Left renal pelvis (tissue), 4 donors: ENCODE data around the gene CRACDL. TPM values are rescaled to one million over a fixed set of nuclear protein-coding genes. Genes with fewer than 3 reads are reported as not detected.

Experiments used
- DNase-seq, 4 donors: peaks; one replicate each; pipeline ENCODE4 v3.0.0-alpha.2; 2013; ENCODE audit warnings: low read depth in 4 of 4, low spot score in 3 of 4
- polyA plus RNA-seq, 4 donors: library from polyadenylated mRNA; unstranded; fragments of 120-200 nt; gene quantifications; one replicate each; pipeline ENCODE4 v1.2.1, GENCODE V29; 2013; ENCODE audit not compliant: insufficient read length in 4 of 4

CRACDL gene
- polyA plus RNA-seq, 4 donors = 1.5 to 3.2 (median 2.7) TPM

DNA sequence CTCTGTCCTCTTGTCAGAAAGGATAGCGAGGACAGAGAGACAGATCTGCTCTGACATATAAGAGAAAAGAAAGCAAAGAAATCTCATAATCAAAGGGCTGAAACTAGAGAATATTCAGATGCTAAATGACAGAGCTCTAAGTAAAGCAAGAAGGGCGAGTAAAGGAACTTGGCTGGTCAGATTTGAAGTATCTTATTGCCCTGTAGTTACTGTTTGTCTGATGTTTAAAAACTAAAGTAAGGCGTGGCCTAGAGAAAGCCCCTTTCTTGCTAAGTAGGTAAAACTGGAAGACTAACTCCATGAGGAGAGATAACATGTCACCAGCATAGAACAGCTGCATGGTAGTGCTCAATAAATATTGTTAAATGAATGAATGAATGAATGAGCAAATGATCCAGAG lies 70.0 kb downstream of the CRACDL start:
- no peak for DNase-seq

DNA sequence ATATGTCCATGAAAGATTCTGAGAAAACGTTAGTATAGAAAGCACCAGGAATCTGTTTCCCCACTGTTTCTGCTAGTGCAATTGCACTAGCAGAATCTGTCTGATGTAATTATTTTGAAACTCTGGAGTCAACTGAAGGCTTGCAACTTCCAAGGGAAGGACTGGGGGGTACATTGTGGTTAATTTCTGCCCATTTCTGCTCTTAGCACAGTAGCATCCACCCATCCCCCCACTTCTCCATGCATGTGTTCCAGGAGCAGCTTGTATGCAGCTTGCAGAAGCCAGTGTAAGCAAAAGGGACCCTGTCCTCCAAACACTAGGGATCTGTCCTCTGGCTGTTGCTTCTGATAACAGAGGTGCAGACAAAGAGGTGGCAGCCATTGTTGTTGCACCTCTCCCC lies 74.4 kb downstream of the CRACDL start:
- DNase-seq = no peak

DNA sequence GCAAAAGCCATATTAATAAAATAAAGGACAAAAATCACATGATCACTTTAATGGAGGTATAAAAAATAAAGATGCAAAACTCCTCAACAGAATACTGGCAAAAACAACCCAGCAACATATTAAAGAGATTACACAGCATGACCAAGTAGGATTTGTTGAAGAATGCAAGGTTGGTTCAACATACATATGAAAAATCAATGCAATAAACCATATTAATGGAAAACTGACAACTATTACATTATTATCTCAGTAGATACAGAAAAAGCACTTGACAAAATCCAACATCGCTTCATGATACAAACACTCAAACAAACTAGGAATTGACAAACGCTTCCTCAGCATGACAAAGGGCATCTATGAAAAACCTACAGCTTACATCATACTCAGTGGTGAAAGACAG lies 76.7 kb downstream of the CRACDL start:
- no peak for DNase-seq

DNA sequence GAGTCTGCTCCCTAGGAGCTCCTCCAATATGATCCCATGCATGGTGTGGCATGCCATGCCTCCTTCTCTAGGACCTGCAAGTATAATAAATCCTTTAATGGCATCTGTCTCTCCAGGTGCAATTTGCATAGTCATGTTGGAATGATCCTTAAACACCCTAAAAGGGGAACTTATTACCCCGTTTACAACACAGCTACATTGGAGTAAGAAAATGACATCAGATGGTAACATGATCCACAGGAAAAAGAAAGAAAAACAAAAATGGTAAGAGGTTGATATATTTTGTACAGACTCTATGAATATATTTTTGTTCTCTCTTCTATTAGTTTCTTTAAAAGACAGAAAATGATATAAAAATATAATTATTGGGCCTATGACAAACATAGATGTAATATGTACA lies 79.0 kb downstream of the CRACDL start:
- DNase-seq = no peak

DNA sequence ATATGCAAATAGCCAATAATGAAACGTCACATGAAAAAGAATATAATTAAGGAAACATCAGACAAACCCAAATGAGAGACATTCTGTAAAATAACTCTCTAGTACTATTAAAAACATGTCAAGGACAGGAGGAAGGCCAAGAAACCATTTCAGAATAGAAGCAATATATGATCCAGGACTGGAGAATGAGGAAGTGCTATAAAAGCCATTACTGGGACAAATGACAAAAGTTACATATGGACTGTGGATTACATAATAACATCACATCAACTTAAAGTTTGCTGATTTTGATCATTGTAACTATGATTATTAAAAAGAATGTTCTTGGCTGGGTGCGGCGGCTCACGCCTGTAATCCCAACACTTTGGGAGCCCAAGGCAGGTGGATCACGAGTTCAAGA lies 81.3 kb downstream of the CRACDL start:
- DNase-seq = no peak

DNA sequence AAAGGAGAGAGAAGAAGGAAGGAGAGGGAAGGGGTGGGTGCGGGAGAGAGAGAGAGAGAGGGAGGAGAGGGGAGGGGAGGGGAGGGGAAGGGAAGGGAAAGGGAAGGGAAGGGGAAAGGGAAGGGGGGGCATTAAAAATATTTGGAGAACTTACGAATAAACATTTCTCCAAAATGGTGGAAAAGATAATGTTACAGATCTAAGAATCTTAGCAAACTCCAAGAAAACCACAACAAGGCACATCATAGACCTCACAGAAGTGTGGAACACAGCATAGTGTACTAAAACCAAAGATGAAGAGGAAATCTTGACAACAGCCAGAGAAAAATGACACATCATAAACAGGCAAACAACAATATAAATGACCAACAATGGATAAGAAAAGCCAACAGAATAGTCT lies 83.1 kb downstream of the CRACDL start:
- no peak for DNase-seq

DNA sequence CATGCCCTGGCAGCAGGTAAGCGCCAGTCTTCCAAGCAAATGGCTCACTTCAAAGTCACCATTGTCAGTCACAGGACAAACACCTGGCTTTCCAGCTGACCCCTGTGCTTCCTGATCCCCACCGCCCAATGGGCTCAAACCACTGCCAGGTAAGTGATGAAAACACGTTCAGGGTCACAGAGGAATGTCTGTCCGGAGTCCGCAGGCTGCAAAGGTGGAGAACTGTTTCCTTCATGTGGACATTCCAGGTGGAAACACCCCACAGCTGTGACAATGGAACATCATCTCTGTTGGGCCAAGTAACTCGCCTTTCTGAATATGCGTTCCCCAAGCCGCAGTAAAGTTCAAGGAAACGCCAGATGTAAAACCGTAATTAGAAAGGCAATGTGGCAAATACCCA lies 86.0 kb downstream of the CRACDL start:
- no peak for DNase-seq

DNA sequence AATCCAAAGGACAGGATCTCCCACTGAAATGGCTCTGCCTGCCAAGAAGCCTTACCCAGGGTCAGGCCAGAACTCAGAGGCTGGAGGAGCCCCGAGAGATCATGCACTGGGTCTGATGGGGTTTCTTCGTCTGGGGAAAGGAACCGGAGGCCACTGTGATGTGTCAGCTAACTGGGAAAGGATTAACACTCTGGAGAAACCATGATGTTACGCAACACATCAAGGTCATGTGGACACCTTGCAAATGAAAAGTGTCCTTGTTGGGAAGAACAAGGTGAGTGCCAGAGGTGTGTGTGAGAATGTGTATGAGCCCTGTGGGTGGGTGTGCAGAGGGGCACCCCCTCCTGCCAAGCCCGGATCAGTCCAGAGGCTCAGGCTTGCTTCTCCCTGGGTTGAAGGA lies 86.9 kb downstream of the CRACDL start:
- no peak for DNase-seq

DNA sequence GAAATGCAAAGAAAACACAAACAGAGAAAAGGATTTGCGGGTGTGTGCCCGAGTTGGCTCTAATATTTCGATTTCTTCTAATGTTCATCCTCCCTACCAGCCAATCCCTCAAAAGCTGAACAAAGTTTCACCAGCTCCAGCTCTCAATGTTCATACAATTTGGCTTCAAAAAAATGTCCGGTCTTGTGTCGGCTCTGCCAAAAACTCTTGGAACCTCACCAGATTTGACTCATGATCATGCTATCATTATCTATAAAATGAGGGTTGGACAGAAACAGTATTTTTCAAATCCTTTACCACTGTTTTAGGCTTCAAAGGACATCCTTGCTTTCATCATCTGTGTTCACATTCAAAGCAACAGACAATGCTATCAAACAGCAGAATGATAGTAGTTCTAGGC lies 88.2 kb downstream of the CRACDL start:
- no peak for DNase-seq

DNA sequence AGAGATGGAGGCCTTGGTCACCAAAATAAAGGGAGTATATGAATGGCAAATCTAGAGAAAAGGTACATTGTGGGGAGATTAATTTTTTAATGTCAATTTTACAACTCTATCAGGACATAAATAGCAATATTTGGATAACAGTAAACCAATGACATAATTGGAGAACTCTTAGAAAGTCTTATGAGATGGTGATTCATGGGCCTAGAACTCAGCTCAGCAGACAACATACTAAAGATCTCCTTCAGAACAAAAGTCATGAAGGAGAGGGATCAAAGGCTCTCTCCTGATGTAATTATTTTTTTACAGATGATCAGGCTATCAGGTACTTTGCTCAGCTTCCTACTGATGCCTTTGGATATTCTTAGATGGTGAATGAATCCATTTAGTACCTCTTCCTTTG lies 90.0 kb downstream of the CRACDL start:
- no peak for DNase-seq

DNA sequence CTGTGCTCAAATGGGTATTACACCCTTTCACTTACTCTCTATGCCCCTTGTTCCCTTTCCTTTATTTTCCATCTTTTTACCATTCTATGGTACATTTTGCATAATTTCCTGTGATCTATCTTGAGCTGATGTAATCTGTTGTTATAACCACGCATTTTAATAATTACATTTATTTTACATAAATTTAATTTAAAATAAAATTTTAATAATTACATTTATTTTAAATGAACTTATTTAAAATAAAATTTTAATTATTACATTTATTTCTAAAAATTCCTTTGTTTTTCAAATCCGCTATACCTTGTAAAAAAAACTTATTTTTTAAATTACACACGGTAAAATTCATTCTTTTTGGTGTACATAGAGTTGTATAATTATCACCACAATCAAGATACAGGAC lies 93.9 kb downstream of the CRACDL start:
- no peak for DNase-seq

DNA sequence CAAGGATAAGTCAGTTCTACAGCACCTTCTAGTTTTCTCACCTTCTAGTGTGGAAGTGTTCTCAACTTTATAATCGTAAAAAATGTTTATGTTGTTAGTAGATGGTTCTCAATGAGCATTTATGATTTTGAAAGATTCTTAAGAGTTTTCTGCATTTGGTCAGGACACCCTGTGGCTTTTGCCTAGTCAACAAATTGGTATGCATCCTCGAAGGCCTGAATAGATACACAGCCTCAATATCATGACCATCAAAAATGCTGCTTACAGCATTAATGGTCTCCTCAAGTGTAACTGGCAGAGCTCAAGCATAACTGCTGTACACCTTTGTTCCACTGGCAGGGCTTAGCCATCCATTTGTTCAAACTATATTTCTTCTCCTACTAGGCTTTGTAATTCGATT lies 96.7 kb downstream of the CRACDL start:
- DNase-seq = no peak

DNA sequence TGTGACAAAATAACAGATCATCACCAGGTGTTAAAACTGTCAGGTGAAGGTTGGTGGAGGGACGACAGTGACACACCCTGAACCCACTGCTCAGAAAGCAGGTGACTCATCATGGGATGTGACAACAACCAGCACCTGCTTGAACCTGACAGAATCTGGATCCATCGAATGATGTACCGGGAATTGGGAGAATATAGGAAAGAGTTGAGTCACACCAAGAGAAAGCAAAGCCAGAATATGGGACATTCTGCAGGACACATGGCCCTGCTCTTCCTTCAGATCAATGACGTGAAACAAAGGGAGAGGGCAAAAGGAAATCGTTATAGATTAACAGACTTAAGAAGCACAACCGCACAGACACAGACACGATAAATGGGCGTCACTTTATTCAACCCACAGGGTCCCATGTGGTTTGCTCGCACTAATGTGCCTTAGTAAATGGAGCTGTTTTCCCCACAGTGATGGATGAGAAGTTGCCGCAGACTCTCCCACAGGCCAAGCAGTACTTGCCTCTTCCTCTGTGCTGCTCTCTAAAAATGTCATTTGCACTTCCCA lies 100.1 kb downstream of the CRACDL start:
- DNase-seq = no peak

DNA sequence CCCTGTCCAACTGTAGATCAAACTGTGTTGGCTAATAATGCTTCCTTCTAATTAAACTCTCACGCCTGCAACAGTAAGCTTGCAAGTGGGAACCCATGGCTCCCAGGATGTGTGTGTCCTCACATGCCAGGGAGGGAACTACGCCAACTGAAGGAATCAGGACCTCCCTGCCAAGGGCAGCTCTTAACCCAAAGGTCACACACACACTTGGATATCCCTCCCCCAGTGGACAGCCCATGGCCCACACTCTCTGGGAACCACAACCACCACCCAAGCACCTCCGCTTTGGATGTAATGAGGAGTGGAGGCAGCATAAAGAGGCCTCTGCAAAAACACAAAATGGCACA lies 102.1 kb downstream of the CRACDL start:
- no peak for DNase-seq

DNA sequence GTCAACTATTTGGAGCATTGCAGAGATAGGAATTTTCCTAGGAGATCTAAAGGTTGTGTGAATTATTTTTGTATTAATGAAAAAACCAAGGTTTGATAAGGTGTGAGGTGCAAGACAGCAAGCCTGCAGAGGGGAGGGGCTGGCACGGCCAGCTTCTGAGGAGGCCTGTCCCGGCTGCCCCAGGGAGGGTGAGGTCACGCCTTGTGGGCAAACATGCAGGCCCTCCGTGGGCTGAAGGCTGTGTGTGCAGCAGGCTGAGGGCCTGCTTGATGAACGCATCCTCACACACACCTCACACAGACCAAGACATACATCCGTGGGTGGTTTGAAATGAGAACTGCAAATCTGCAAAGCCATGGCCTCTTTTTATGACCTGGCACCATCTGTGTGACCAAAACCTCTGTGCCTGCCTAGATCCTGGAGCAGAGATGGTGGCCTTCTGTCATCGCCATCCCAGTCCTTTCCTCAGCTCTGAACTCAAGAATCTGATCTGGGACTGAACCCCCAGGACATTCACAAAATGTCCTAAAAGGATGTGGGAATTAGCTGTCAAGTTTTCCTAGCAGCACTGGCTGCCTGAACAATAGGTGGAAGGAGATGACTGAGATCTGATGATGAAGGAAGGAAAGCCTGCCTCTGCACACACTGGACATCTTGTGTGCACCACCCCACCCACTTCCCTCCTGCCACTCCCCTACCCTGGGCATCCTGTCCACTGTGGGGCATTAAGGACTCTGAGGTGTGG lies 102.7 kb downstream of the CRACDL start:
- no peak for DNase-seq

DNA sequence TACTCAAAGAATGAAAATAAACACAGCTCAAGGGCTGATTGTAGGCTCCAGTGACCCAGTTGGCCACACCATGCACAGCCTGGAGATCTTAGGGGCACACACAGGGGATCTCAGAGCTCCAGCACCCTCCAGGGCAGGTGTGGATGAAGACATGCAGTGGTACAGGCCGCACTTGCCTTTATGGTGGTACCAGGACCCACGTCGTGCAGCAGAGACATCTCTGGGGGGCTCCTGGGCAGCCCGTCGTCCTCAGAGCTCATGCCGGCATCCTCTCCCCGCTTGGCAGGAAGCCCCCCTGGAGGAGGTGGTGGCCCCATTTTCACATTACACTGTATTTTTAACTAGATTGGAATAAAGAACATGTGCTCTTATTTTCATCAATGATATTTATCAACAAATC lies 103.9 kb downstream of the CRACDL start:
- no peak for DNase-seq

DNA sequence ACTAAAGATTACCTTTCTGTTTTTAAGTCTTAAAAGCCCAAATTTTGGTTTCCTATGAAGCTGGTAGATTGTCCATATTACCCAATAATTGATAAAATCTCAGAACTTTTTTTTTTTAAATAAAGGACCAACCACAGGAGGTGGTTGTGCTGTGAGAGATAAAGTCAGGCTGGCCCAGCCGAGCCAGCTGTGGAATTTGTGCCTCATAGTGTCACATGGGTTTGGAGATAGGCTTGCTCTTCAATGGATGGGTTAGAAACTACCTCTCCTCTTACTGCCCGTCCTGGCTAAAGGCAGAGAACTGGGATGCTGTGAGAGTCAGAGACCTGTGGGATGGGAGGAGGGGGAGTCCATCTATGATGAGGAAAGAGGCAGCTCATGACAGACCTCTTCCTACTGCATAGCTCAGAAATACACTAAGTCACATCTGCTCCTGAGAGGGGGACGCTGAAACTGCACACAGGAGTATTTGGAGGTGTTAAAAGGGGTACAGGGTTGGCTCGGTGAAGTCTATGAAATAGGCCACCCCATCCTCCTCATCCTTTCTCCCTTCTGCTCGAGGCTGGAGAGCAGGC lies 105.4 kb downstream of the CRACDL start:
- DNase-seq = no peak

DNA sequence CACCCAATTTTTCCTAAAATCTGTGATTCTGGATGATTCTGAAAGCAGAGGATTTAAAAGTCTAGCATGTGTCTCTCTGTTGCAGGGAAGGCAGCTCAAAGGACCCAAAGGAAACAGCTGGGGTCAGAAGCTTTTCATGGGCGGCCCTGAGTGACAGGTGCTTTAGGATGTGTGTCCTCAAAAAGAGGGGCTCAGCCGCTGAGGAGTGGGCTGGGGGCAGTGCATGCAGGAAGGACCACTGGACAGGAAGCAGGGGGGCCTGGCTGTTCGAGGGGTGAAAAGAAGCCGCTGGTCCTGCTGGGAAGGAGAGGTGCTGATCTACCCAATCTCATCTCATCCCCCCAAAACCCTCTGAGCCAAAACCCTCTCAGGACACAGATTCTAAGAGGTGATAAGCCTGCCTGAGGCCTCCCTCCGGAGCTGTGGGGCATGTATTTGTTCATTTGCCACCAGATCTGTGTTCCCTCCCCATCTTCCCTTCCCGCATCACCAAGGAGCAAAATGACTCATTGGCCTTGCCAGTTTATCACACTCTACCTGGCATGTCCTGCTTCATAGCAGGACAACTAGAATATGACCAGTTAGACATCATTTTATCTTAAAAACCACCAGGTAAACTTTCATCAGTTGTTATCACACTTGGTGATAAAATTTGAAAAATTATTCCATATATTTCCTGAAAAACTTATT lies 106.3 kb downstream of the CRACDL start:
- no peak for DNase-seq

DNA sequence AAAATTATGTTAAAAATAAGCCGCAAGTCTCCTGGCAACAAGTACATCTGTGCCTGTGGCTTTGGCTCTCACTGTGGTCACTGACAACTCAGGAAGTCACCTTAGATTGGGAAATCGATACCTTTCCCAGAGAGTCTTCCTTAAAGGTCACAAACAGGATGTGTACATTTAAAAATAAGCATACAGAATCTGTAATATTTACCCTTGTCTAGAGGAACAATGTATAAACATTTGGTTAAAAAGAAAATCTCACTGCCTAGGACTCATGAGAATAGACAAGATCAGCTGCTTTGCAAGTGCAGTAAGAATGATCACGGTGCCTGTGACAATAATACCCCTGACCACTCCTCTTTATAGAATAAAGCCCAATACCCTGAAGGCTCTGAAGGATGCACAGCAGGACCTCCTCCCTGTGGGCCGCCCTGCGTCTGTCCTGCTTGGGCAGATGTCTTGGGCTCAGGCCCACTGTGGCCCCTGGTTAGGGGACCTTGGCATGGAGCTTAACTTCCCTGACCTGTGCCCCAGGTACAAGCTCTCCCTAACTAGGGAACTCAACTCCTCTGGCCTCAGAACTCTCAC lies 107.1 kb downstream of the CRACDL start:
- DNase-seq = no peak

DNA sequence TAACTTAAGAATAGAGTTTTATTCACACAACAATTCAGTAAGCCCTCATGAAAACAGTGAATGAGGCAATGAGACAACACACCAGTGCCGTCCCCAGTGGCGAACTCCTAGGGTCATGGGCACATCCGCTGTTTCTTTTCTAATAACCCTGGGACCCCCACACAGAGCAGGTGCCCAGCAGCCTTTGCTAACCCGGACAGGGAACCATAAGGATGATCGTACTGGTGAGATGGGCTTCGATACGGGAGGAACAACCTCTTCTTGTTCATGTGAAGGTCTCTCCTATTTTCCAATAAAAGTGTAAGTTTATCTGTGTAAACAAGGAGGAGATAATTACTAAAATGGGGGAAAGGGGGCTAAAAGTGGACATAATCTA lies 107.7 kb downstream of the CRACDL start:
- DNase-seq = no peak

DNA sequence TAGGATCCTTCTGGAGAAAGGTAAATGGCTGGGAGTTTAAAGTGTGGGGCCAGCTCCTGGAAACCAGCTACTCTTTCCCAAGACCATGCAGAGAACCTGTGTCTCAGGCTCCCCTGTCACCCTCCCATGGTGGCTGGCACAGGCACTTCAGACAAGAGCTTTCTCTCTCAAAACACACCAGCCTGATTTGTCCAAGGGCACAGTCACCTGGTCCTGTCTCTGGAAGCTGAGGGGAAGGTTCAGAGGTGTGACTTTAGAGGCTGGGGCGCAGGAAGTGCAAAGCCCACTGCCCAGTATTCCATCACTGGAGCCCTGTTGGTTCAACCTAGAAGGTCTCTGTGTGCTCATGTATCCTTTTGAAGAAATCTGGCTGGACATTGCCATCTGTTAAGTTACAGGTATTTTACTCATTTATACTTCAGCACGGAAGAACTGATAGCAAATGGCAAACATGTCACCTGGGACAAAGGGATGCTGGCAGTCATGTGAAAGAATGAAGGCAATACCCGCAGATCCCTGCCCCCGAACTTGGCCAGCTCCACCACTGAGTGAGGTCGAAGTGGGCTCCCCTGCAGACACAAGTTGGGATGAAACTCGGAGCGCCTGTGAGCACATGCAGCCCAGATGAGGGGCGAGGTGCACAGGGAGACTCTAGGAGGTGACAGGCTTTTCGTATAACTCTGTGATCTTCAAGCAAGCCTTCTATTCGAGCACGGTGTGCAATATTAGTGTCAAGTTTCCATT lies 108.2 kb downstream of the CRACDL start:
- no peak for DNase-seq
